HG03159 (cell line): Measurements from ENCODE around the gene PPP1R27.

ENCODE experiments used
- ATAC-seq: cut with Tn5 transposase; IDR thresholded peaks from one replicate; pipeline ENCODE4 v1.9.1; 2021; ENCODE audit warnings: mild to moderate bottlenecking, moderate library complexity; ENCODE audit not compliant: unreplicated experiment

PPP1R27 gene, protein sequence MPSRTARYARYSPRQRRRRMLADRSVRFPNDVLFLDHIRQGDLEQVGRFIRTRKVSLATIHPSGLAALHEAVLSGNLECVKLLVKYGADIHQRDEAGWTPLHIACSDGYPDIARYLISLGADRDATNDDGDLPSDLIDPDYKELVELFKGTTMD

DNA sequence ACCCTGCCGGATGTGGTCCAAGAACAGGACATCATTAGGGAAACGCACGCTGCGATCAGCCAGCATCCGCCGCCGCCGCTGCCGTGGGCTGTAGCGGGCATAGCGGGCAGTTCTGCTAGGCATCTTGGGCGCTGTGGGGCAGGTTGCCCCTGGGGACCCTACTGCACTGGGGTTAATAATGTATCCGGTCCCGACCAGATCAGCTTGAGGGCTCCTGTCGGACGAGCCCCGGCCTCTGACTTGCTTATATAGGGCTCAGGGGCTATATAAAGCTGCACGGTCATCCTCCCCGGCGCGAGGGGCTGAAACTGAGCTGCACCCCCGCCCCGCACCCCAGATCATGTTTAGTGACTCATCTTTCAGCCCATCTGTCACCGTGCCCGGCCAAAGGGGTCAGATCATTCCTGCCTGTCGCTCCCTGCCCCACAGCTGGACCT, at the start of gene PPP1R27:
TSS of gene PPP1R27 (minus strand) at position 220 of the 437 bp plus-strand sequence. CDS start at position 123, 97 bp downstream.
- no peak for ATAC-seq

DNA sequence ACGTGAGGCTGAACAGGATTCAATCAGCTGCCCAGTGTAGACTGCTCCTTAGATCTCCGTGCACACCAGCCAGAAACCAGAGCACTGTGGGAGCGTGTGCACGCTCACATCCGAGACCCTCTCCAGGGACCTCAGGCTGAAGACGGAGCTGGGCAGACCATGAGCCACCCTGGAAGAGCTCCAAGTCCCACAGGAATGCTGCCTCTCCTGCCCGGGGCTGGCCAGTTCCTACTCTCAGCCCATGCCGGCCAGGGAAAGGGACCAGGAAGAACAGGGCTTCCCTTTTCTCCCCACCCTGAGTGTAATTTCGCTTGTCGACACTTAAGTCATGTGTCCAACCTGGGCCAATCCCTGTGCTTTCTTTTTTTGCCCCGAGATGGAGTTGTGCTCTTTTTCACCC, 49.7 kb upstream of the PPP1R27 start:
- no peak for ATAC-seq

DNA sequence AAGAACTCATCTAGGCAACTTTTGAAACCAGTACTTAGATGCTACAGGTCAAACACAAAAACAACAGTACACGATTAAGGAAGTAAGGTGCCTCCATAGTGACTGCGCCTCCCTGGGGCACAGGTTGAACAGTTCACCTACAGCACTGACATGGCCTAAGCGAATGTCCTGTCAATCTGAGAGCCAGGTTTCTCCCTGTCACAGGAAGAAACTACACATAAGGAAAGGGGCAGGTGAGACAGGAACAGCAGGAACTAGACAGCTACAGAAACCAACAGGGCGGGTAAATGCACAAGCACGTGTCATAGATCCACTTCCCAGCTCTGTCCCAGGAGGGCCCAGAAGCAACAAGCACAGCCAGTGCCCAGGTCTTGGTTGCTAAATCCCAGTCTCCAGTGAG, 44.3 kb upstream of the PPP1R27 start:
- no peak for ATAC-seq

DNA sequence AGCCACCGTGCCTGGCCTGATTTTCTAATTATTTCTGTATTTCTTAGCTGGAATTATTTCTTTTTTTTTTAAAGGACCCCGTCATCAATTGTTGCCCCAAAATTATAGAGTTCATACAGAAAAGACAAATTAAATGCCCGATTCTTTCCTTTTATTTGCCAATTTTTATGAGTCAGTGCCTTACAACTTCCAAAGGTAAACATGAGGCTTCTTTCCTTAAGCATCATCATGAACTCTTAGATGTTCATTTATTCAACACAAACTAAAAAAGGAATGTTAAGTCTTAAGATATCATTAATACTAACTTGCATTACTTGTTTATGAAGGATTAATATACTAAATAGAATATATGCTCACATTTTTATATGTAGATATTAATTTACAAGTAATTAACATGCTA, 43.4 kb upstream of the PPP1R27 start:
- ATAC-seq: no peak

DNA sequence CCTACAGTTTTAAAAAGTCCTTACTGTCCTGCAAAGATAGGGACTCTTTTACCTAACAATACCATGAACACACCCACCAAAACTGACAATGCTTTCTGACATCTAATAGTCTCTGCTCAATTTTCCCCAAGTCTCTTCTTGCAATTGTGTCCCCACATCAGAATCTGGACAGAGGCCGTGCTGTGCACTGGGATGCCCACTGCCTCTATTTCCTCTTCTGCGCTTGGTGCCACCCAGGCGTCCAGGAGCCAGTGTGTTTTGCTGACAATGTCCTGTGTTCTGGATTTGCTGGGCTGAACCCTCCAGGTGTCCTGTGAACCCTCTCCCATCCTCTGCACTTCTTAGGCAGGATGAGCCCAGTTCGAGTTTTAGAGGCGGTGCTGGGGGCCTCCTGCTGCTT, 42.7 kb upstream of the PPP1R27 start:
- no peak for ATAC-seq

DNA sequence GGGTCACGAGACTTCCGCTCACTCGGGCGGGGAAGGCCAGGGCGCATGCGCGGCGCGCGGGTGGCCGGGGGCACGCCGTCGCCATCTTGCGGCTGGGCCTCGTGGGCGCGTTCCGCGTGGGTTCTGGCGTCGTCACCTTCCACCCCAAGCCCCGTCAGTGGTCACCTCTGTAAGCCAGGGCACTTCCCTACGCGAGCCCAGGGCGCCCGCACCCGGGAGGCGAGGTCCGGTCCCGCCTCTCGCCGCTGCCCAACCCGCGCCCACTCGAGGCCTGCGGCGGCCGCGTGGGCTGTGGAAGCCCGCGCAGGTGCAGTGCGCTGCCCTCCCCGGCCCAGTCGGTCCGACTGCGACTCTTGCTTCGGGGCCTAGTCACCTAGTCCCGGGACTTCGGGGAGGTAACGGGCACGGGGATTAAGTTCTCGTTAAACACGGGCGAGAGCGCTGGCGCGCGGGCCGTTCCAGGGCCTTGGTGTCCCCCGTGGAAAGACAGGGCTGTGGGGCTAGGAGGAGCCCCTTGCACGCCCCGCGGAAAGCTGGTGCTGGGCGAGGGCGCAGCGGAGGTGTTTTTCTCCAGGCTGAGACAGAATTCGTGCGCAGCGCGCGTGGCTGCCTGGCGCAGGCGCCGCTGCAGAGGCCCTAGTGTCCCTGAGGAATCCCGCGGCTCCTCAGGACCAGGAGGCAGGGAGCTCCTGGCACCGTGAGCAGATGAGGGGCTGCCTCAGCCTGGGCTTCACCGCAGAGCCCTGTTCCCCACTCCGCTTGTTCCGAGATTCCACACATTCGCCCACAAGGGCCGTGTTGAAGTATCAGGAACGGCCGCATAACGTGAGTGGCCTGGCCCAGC, 36.8 kb upstream of the PPP1R27 start:
- peak; percentile 38 for ATAC-seq

DNA sequence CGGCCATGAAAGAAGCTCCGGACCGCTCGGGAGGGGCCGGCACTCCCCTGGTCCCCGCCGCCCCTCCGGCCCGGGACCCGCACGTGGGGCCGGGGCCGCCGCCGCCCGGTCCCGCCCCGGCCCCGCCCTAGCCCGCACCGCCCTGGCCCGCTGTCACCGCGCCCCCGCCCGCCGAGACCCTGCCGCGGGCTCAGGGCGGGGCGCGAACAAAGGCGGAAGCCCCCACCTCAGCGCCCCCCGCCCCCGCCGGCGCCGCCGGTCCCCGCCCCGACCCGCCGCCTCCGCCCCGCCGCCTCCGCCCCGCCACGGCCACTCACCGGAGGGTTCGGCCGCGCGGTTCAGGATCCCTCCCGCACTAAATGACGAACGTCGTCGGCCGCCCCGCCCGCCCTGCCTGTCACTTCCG, 36.1 kb upstream of the PPP1R27 start, which contains the start of gene ARHGDIA:
TSS of gene ARHGDIA (minus strand) at position 357 of the 406 bp plus-strand sequence. CDS start 1,407 bp downstream, outside the sequence.
- ATAC-seq: peak; percentile 9

DNA sequence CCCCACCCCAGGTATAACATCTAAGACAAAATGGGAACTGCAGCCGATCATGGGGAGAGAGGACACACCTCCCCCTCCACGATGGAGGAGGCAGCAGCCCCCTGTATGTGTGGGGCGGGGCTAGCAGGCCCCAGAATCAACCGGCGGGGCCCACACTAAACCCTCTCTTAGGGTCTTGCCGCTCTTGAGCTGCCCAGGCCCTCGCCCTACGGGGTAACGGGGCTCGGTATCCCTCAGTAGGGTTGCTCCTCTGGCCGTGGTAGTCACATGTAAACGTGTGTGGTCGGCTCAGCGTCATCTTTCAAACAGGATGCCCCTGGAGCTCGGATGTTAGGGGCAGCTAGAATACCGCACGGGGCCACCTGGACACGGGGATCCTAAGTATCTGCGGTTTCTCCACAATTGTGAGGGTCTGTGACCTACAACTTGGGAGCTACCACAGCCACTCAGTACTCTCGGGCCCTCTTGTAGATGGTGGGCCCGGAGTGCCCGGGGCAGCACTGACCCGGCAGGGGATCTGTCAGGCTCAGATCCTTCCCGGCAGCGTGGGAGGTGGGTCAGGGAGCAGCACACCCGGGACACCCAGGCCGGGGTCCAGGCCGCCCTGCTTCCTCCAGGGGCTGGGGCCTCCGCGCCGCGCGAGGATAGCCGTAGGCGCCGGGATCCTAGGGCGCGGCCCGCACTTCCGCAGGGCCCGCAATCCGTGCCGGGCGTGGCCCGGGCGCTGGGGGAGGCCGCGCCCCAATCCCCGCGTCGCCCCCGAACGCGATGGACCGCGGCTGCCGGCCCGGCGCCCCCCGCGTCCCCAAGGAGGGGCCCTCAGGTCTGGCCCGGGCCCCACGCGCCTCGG, 35.5 kb upstream of the PPP1R27 start:
- ATAC-seq: peak; percentile 18

DNA sequence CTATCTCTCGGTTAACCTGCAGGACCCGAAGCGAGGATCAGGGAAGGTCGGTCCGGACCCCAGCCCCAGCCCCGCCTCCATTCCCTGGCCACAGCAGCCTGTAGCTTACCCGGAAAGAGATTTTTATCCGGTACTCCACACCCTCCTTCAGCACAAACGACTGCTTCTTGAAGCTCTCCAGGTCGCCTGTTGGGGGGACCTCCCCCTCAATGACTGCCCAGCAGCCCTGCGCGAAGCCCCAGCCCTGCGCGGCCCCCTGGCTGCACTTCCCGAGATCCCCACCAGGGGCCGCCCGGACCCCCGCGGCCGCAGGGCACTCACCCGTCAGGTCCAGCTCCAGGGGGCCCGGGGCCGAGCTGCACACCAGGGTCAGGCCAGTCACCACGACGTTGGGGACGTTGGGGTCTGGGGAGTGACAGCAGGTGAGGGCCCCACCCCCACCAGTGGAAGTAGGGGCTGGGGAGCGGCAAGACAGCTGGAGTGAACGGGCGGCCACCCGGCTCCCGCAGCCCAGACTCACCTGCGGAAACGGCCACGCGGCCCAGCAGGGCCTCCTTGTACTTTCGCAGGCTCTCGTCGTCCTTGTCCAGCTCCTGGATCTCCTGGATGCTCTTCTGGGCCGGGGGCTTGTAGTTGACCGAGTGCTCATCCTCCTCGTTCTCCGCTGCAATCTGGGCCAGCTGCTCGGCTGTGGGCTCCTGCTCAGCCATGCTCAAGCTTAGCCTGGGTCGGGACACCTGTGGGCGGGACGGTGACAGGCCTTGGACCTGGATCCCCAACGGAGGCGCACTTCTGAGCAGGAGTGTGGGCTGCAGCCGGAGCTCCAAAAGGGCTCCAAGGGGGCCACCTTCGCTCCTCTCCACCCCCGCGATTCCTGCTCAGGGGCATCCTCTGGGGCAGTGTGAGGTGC, 34.6 kb upstream of the PPP1R27 start:
- no peak for ATAC-seq

DNA sequence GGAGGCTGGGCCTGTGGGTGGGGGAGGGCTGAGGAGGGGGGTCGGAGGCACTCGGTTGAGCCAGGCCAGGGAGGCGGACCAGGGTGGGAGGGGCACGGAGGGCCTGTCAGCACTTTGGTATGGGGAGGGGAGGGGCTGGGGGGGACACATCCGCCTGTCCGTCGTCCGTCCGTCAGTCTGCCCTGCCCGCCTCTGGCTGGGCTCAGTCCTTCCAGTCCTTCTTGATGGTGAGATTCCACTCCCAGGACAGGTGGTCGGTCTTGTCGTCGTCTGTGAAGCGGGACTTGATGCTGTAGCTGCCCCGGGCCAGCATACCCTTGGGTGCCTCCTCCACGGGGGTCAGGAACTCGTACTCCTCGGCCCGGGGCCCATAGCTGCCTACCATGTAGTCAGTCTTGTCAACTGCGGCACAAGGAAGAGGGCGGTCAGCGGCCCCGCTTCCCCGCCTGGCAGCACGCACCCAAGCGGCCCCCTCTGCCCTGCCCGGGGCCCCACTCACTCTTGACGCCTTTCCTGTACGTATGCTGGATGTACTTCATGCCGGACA, 33.9 kb upstream of the PPP1R27 start:
- no peak for ATAC-seq

DNA sequence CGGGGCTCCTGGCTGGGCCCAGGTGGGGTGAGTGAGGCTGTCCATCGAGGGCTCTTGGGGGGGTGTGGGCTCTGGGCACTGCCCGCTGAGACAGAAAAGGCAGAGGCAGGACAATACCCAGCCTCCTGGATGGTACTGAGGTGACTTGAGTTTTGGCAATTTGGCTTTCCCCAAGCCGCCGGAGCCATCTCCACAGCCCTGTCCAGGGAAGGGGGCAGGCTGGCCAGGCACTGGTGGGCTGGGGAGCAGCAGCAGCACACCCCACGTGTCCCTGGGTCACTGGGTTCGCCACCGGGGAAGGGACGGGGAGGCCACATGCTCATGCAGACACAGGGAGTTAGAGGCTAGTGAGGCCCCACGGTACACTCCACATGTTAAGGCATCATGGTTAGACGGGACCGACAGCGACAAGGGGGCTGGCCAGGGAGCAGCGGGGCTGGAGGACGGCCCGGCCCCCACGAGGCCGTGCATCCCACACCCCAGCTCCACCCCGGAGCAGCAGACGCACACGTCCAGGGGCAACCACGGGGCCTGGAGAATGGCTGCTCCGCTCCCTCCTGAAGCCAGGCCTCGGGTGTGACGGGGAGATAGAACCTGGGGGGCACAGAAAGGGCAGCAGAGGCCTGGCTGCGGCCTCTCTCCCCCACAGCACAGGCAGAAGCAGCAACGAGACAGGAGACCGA, 33.3 kb upstream of the PPP1R27 start:
- no peak for ATAC-seq

DNA sequence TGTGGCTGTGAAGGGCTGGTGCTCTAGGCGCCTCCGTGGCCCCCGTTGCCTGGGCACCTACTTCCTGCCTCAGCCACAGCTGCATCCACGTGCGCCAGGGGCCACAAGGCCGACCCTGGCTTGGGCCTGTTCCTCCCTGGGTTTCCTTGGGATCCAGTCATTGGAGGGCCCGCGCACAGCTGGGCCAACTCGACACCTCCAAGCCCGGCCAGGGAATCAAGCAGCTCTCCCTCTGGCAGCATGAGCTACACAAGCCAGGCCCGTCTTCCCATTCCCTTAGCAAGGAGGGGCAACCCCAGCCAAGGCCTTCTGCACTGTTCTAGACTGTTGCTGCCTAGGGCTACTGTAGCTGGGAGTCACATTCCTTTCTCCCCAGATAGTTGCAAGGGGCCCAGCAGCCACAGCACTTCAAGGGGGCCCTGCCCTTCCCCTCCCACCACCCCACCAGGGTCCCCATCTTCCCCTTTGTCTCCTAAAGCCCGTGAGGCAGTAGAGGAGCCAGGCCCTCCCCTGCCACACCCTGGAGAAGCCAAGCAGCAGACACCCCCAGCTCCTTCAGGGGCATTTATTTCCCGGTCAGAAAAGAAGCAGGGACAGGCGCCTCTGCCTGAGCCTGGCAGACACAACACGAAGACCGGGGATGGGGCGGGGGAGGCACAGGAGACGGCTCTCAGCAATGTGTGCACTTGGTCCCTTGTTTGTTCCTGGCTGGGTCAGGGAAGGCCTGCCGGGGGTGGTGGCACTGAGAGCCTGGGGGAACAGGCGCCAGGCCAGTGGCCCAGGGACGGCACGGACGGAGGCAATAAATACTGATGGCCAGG, 32.5 kb upstream of the PPP1R27 start:
- no peak for ATAC-seq

DNA sequence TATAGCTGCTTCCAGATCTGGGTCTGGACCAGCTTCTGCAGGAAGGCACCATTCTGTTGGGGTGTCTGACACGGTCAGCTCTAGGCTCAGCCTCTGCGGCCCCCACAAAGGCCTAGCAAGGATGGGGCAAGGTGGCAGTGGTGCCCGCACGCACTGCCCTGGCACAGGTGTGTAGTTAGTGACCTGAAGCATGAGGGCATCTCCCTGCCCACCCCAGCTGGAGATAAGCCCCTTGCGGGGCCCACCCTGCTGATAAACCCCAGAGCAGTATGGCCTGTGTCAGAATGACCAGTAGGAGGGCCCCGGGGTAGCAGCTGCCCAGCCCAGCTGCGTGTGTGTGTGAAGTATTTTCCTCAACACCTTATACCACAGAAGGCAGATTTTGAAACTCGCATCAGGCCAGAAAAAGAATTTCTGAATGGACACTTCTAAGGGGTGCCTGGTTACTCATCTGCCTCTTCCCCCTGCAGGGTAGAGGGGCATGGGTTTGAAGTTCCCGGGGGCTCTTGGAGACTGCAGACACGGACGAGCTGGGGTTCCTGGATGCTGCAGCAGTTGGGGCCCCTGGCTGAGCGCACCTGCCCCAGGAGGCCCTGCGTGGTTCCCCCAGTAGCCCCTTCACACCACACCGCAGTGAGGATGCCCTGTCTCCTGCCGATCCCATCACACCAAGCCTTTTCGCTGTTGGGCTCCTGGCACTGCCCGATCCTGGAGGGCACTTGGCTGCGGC, 31.8 kb upstream of the PPP1R27 start:
- ATAC-seq: no peak

DNA sequence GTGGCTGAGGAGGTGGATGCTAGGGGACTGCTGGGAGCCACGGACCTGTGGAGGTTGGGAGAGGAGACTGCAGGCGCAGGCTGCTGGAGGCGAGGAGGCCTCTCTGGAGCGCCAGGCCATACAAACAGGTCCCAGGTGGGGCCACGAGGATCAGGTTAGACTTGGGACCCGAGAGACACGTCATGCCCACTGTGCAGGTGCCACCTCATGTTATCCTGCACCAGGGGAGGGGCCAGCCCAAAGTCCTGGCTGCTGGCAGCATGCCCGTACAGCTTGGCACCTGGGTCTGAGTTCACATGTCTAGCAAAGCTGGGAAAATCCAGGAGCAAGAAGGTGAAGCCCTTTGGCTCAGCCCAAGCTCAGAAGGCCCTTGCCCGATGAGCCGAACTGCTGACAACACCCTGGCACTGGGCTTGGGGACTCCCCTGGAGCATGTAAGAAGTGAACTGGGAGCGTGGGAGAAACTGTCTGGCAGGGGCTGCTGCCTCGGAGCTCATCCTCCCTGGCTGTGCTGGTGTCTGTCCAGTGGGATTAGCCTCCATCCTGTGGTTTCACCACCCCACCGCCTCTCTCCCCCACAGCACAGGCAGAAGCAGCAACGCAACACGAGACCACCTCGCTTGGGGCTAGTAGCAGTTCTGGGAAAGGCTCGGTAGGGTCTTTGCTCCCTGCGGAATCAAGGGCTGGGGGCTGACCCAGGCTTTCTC, 31.0 kb upstream of the PPP1R27 start:
- no peak for ATAC-seq

DNA sequence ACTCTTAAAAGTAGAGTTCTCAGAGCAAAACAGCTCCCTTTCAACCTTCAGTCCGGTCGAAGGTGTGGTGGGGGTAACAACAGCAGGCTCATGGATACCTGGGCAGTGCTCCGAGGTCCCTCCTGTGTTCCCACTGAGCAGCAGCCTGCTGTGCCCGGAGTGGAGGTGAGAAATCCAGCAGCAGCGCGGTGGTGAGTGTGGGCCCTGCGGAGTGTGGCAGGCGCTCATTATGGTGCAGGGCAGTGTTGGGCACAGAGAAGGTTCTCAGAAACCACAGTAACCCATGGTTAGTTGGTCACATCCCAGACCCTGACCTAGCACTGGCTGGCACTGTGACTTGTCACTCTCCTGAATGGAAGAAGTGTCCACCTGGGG, 30.5 kb upstream of the PPP1R27 start:
- ATAC-seq: no peak

DNA sequence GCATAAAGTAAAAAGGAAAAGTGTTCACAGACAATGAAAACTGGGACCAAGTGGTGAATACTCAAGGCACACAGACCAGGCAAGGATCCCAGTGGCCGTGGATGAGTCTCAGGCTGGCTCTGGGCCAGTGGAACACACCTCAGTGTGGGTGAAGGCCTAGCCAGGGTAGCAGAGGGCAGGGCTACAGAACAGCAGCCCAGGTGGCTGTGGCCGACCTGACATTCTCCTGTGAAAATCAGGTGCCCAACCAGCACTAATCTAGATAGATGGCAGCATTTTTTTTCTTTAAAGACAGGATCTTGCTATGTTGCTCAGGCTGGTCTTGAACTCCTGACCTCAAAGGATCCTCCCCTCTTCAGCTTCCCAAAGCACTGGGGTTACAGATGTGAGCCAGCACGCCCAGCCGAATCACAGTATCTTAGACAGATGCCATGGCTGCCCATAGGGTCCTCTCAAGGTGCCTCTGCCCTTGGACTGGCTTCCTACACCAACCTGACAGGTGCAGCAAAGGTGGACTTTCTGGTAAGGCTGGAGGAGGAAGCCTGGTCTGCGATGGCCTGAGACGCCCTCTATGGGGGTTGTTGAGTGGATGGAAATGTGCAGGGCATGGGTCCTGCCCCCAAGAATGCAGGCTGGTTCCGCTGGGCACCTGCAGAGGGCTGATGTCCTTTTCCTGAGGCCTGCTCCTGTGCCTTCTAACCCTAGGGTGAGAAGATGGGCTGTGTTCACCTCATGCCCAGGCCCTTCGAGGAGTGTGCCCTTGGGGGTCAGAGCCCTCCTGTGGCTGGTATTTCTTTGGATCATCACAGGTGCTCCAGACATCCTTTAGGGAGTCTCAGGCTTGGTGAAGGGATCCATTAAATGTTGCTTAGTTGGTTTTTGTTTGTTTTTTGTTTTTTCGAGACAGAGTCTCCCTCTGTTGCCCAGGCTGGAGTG, 29.3 kb upstream of the PPP1R27 start:
- ATAC-seq: no peak
